ENCODE results near the gene DCTN1. TPM values are rescaled to one million over a fixed set of nuclear protein-coding genes. Genes with fewer than 3 reads are reported as not detected.

The DCTN1 gene
- total and polyA plus RNA-seq, 4 donors = 69.9 to 142 (median 104) TPM

GRCh38 chr2:74391580-74392448, 11.7 kb upstream of the DCTN1 start:
- ATAC-seq (ENCODE audit: insufficient read depth, low FRiP score) (peak; percentile 93), DNase-seq (peak; percentile 94 to 95 (median 95))
- Histone ChIP-seq H3K4me3 (peak overlapping the region; percentile 93), H3K9ac (ENCODE audit: insufficient read depth in 1 of 2, low read length in 2 of 2) (peak overlapping the region; percentile 89 to 90), H3K36me3 (ENCODE audit: control insufficient read depth in 4 of 4, insufficient read depth in 4 of 4, low read length in 4 of 4) (peaks cover 0 to 2% (median 0%) of the 10 kb centered on the region in 4 donors), H3K9me3 (ENCODE audit: control insufficient read depth in 4 of 4, insufficient read depth in 3 of 4, low read length in 3 of 4) (no peaks in the 10 kb centered on the region), H3K27me3 (ENCODE audit: control insufficient read depth in 3 of 3, insufficient read depth in 3 of 3, low read length in 2 of 3) (no peaks in the 10 kb centered on the region), H3K27ac (ENCODE audit: low read depth in 1 of 2, low read length in 1 of 2) (peak overlapping the region; percentile 87 to 98), H3K4me1 (ENCODE audit: control insufficient read depth in 5 of 5, insufficient read depth in 5 of 5, low read length in 5 of 5) (peaks cover 5 to 35% (median 14%) of the 10 kb centered on the region in 5 donors)
- 2% methylated on average over 53 to 62 of the region's 62 CpGs for WGBS, 2 donors
- TF ChIP-seq CTCF (IDR thresholded peaks at IDR 0.05; ENCODE audit: control extremely low read depth, extremely low read depth) = peak; percentile 94

GRCh38 chr2:74391209-74391579, 11.1 kb upstream of the DCTN1 start:
- ATAC-seq (ENCODE audit: insufficient read depth, low FRiP score) = peak; percentile 28
- no peak for TF ChIP-seq CTCF (IDR thresholded peaks at IDR 0.05; ENCODE audit: control extremely low read depth, extremely low read depth)
- WGBS, 2 donors = 0% methylated on average over 11 of the region's 11 CpGs
- peak in 1 of 3 donors; percentile 39 for DNase-seq
- H3K27ac ChIP-seq (ENCODE audit: low read depth in 1 of 2, low read length in 1 of 2) = peak overlapping the region; percentile 87 to 98
- peaks cover 5 to 38% (median 14%) of the 10 kb centered on the region in 5 donors for H3K4me1 ChIP-seq (ENCODE audit: control insufficient read depth in 5 of 5, insufficient read depth in 5 of 5, low read length in 5 of 5)
- H3K9me3 ChIP-seq (ENCODE audit: control insufficient read depth in 4 of 4, insufficient read depth in 3 of 4, low read length in 3 of 4) = no peaks in the 10 kb centered on the region
- H3K4me3 ChIP-seq = peak overlapping the region; percentile 93
- no peaks in the 10 kb centered on the region for H3K27me3 ChIP-seq (ENCODE audit: control insufficient read depth in 3 of 3, insufficient read depth in 3 of 3, low read length in 2 of 3)
- peak overlapping the region; percentile 72 to 90 for H3K9ac ChIP-seq (ENCODE audit: insufficient read depth in 1 of 2, low read length in 2 of 2)
- H3K36me3 ChIP-seq (ENCODE audit: control insufficient read depth in 4 of 4, insufficient read depth in 4 of 4, low read length in 4 of 4) = peaks cover 0 to 2% (median 0%) of the 10 kb centered on the region in 4 donors

- no peak for TF ChIP-seq CTCF (IDR thresholded peaks at IDR 0.05; ENCODE audit: control extremely low read depth, extremely low read depth)
- Histone ChIP-seq H3K9ac (ENCODE audit: insufficient read depth in 1 of 2, low read length in 2 of 2) (no peak overlapping the region), H3K4me3 (no peak overlapping the region), H3K9me3 (ENCODE audit: control insufficient read depth in 4 of 4, insufficient read depth in 3 of 4, low read length in 3 of 4) (no peaks in the 10 kb centered on the region), H3K36me3 (ENCODE audit: control insufficient read depth in 4 of 4, insufficient read depth in 4 of 4, low read length in 4 of 4) (peaks cover 0 to 2% (median 0%) of the 10 kb centered on the region in 4 donors), H3K4me1 (ENCODE audit: control insufficient read depth in 5 of 5, insufficient read depth in 5 of 5, low read length in 5 of 5) (peaks cover 5 to 38% (median 14%) of the 10 kb centered on the region in 5 donors), H3K27me3 (ENCODE audit: control insufficient read depth in 3 of 3, insufficient read depth in 3 of 3, low read length in 2 of 3) (no peaks in the 10 kb centered on the region), H3K27ac (ENCODE audit: low read depth in 1 of 2, low read length in 1 of 2) (no peak overlapping the region)
- ATAC-seq (ENCODE audit: insufficient read depth, low FRiP score) = no peak
- WGBS, 2 donors = 51 to 66% methylated on average over 5 of the region's 5 CpGs
- DNase-seq = no peak
Observed at GRCh38 chr2:74390606-74391005, 10.5 kb upstream of the DCTN1 start.

Data from lung (tissue), 12 donors.